ENCODE data around the gene SSR4. TPM values are rescaled to one million over a fixed set of nuclear protein-coding genes. Genes with fewer than 3 reads are reported as not detected.

Gene SSR4
- total RNA-seq, 2 donors from 2014 or later: 204 to 212 TPM

- Mint-ChIP-seq H3K27me3 (no peaks in the 10 kb centered on the region), H3K4me3 (no peak overlapping the region), H3K4me1 (peaks cover 6% of the 10 kb centered on the region), H3K27ac (no peak overlapping the region), H3K36me3 (ENCODE audit: low read depth) (no peaks in the 10 kb centered on the region)
- DNase-seq (no peak), ATAC-seq (no peak)
- H3K9me3 ChIP-seq (ENCODE audit: control insufficient read depth, low read length, poor library complexity, severe bottlenecking): no peaks in the 10 kb centered on the region
These were observed 29.1 kb upstream of the SSR4 start for GRCh38 chrX:153765138-153766079.

- Mint-ChIP-seq H3K4me3 (peak overlapping the region; percentile 41), H3K36me3 (ENCODE audit: low read depth) (no peaks in the 10 kb centered on the region), H3K27ac (no peak overlapping the region), H3K27me3 (no peaks in the 10 kb centered on the region), H3K4me1 (peaks cover 6% of the 10 kb centered on the region)
- no peaks in the 10 kb centered on the region for H3K9me3 ChIP-seq (ENCODE audit: control insufficient read depth, low read length, poor library complexity, severe bottlenecking)
- DNase-seq (no peak), ATAC-seq (no peak)
These were observed 28.2 kb upstream of the SSR4 start for GRCh38 chrX:153766098-153766817.

DNA sequence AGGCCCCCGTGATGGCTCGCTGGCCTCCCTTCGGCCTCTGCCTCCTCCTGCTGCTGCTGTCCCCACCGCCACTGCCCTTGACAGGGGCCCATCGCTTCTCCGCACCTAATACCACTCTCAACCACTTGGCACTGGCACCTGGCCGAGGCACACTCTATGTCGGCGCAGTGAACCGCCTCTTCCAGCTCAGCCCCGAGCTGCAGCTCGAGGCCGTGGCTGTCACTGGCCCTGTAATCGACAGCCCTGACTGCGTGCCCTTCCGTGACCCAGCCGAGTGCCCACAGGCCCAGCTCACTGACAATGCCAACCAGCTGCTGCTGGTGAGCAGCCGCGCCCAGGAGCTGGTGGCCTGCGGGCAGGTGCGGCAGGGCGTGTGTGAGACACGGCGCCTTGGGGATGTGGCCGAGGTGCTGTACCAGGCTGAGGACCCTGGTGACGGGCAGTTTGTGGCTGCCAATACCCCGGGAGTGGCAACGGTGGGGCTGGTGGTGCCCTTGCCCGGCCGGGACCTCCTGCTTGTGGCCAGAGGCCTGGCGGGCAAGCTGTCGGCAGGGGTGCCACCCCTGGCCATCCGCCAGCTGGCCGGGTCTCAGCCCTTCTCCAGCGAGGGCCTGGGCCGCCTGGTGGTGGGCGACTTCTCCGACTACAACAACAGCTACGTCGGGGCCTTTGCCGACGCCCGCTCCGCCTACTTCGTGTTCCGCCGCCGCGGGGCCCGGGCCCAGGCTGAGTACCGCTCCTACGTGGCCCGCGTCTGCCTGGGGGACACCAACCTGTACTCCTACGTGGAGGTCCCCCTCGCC is 27.4 kb upstream of the SSR4 start:
- no peaks in the 10 kb centered on the region for H3K27me3 Mint-ChIP-seq
- DNase-seq: no peak

DNA sequence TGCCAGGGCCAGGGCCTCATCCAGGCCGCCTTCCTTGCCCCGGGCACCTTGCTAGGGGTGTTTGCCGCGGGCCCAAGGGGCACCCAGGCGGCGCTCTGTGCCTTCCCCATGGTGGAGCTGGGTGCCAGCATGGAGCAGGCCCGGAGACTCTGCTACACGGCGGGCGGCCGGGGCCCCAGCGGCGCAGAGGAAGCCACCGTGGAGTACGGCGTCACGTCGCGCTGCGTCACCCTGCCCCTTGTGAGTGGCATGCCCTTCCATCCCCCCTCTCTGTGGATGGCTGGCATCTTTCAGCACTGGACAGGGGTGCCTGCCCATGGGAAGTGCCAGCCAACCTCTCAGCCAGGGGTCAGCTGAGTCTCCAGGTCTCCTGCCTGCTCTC is 26.8 kb upstream of the SSR4 start:
- no peak for DNase-seq
- no peak overlapping the region for H3K4me3 Mint-ChIP-seq
- no peaks in the 10 kb centered on the region for H3K27me3 Mint-ChIP-seq
- H3K4me1 Mint-ChIP-seq: peaks cover 6% of the 10 kb centered on the region
- no peak for ATAC-seq
- no peak overlapping the region for H3K27ac Mint-ChIP-seq
- no peaks in the 10 kb centered on the region for H3K36me3 Mint-ChIP-seq (ENCODE audit: low read depth)
- H3K9me3 ChIP-seq (ENCODE audit: control insufficient read depth, low read length, poor library complexity, severe bottlenecking): no peaks in the 10 kb centered on the region

More for the DNA sequence above, 27.4 kb upstream of the SSR4 start:
- H3K4me3 Mint-ChIP-seq: no peak overlapping the region
- no peak for ATAC-seq
- H3K36me3 Mint-ChIP-seq (ENCODE audit: low read depth): no peaks in the 10 kb centered on the region
- peaks cover 6% of the 10 kb centered on the region for H3K4me1 Mint-ChIP-seq
- no peak overlapping the region for H3K27ac Mint-ChIP-seq
- no peaks in the 10 kb centered on the region for H3K9me3 ChIP-seq (ENCODE audit: control insufficient read depth, low read length, poor library complexity, severe bottlenecking)

DNA sequence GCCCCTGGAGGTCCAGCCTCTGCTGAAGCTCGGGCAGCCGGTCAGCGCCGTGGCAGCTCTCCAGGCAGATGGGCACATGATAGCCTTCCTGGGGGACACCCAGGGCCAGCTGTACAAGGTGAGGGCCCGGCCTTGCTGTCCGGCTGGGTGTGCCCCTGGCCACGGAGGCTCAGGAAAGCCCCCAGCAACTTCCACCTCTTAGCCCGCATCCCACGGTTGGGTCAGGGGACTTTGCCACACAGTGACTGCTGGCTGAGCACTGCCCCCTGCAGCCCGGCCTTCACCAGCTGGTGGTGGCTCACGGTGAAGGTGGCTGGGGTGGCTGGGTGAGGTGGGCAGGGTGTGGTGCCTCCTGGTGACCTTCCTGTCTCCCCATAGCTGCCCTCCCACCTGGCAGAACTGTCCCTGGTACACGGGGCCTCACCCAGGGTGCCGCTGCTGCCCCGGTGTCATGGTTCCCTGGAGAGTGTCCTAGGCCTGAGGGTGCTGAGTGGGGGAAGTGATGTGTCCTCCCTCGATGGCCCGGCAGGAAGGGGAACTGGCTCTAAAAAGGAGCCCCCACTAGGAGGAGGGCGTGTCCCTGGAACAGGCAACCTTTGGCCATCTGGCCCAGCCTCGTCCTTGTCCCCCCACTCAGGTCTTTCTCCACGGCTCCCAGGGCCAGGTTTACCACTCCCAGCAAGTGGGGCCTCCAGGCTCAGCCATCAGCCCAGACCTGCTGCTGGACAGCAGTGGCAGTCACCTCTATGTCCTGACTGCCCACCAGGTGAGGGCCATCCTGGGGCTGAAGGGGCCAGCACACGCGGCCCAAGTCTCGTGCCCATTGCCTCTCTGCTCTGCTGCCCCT is 25.9 kb upstream of the SSR4 start:
- no peak overlapping the region for H3K4me3 Mint-ChIP-seq
- DNase-seq: no peak
- H3K36me3 Mint-ChIP-seq (ENCODE audit: low read depth): no peaks in the 10 kb centered on the region
- H3K4me1 Mint-ChIP-seq: peaks cover 6% of the 10 kb centered on the region
- no peaks in the 10 kb centered on the region for H3K27me3 Mint-ChIP-seq
- no peak for ATAC-seq
- no peak overlapping the region for H3K27ac Mint-ChIP-seq
- no peaks in the 10 kb centered on the region for H3K9me3 ChIP-seq (ENCODE audit: control insufficient read depth, low read length, poor library complexity, severe bottlenecking)

GRCh38 chrX:153769158-153769864 is 25.2 kb upstream of the SSR4 start:
- H3K9me3 ChIP-seq (ENCODE audit: control insufficient read depth, low read length, poor library complexity, severe bottlenecking): no peaks in the 10 kb centered on the region
- ATAC-seq (no peak), DNase-seq (no peak)
- H3K4me1 Mint-ChIP-seq: peaks cover 6% of the 10 kb centered on the region
- no peaks in the 10 kb centered on the region for H3K27me3 Mint-ChIP-seq
- H3K36me3 Mint-ChIP-seq (ENCODE audit: low read depth): no peaks in the 10 kb centered on the region
- no peak overlapping the region for H3K4me3 Mint-ChIP-seq
- no peak overlapping the region for H3K27ac Mint-ChIP-seq

DNA sequence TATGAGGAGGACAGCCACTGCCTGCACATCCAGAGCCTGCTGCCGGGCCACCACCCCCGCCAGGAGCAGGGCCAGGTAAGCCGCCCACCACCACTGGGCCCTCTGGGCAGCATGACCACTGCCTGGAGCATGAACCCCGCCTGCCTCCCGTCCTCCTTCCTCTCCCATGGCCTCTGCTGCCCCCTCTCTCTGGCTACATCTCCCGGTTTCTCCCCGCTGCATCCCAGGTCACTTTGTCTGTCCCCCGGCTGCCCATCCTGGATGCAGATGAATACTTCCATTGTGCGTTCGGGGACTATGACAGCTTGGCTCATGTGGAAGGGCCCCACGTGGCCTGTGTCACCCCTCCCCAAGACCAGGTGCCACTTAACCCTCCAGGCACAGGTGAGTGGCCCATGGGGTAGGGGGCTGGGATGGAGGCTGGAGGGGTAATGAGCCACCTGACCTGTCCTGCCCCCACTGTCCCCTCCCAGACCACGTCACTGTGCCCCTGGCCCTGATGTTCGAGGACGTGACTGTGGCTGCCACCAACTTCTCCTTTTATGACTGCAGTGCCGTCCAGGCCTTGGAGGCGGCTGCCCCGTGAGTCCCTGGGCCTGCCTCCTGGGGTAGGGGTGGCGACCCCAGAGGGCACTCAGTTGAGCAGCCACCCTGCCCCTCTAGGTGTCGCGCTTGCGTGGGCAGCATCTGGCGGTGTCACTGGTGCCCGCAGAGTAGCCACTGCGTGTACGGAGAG is 24.4 kb upstream of the SSR4 start:
- peaks cover 6% of the 10 kb centered on the region for H3K4me1 Mint-ChIP-seq
- H3K27ac Mint-ChIP-seq: no peak overlapping the region
- H3K4me3 Mint-ChIP-seq: peak overlapping the region; percentile 41
- no peaks in the 10 kb centered on the region for H3K27me3 Mint-ChIP-seq
- ATAC-seq (no peak), DNase-seq (no peak)
- no peaks in the 10 kb centered on the region for H3K36me3 Mint-ChIP-seq (ENCODE audit: low read depth)
- H3K9me3 ChIP-seq (ENCODE audit: control insufficient read depth, low read length, poor library complexity, severe bottlenecking): no peaks in the 10 kb centered on the region

DNA sequence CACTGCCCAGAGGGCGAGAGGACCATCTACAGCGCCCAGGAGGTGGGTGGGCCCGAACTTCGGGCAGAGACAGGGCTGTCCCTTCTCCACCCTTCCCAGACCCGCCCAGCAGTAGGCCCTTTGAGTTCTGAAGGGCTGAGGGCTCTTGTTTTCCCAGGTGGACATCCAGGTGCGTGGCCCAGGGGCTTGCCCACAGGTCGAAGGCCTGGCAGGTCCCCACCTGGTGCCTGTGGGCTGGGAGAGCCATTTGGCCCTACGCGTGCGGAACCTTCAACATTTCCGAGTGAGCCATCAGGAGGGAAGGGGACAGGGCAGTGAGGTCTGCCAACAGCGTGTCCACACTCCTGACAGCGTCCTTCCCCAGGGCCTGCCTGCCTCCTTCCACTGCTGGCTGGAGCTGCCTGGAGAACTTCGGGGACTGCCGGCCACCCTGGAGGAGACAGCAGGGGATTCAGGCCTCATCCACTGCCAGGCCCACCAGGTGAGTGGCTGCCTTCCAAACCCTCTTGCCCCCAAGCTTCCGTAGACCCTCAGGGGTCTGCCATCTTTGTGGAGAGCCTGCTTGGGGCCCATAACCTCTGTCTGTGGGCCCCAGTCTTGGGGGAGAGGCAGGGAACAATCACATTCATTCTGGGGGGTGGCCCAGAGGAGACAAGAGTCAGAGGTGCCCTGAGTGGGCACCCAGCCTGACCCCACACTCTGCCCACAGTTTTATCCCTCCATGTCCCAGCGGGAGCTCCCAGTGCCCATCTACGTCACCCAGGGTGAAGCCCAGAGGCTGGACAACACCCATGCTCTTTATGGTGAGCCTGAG is 23.7 kb upstream of the SSR4 start:
- H3K27me3 Mint-ChIP-seq: no peaks in the 10 kb centered on the region
- H3K4me3 Mint-ChIP-seq: no peak overlapping the region
- no peak for DNase-seq
- no peaks in the 10 kb centered on the region for H3K36me3 Mint-ChIP-seq (ENCODE audit: low read depth)
- H3K4me1 Mint-ChIP-seq: peaks cover 6% of the 10 kb centered on the region
- no peaks in the 10 kb centered on the region for H3K9me3 ChIP-seq (ENCODE audit: control insufficient read depth, low read length, poor library complexity, severe bottlenecking)
- H3K27ac Mint-ChIP-seq: no peak overlapping the region
- no peak for ATAC-seq

DNA sequence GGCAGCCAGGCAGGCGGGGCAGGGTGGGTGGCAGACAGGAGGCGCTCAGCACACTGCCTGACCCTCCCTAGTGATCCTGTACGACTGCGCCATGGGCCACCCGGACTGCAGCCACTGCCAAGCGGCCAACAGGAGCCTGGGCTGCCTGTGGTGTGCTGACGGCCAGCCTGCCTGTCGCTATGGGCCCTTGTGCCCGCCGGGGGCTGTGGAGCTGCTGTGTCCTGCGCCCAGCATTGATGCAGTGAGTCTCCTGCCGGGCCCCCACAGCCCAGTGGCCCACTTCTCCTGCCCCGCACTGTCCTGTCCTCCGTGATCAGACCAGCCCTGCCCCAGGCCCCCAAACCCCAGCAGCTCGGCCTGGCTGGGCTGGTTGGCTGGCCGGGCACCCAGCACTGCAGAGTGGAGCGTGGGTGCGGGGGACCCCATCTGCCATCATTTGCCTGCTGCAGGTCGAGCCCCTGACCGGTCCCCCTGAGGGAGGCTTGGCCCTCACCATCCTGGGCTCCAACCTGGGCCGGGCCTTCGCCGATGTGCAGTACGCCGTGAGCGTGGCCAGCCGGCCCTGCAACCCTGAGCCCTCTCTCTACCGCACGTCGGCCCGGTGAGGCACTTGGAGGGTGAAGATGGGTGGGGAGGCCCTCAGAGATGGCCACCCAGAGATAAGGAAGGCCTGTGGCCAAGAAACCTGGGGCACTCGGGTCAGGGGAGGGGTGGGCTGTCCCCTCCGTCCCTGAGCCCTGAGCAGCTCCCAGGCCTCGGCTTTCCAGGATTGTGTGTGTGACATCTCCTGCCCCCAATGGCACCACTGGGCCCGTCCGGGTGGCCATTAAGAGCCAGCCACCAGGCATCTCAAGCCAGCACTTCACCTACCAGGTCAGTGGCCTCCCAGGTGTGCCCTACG is 22.8 kb upstream of the SSR4 start:
- H3K9me3 ChIP-seq (ENCODE audit: control insufficient read depth, low read length, poor library complexity, severe bottlenecking): no peaks in the 10 kb centered on the region
- no peak overlapping the region for H3K4me3 Mint-ChIP-seq
- ATAC-seq: no peak
- no peak for DNase-seq
- no peaks in the 10 kb centered on the region for H3K27me3 Mint-ChIP-seq
- H3K4me1 Mint-ChIP-seq: peaks cover 3% of the 10 kb centered on the region
- H3K36me3 Mint-ChIP-seq (ENCODE audit: low read depth): no peaks in the 10 kb centered on the region
- H3K27ac Mint-ChIP-seq: no peak overlapping the region

Measured in T-helper 17 cell (primary cell).